Suprapubic skin (tissue), 4 donors: ENCODE results near the gene SMAP1. TPM values are rescaled to one million over a fixed set of nuclear protein-coding genes. Genes with fewer than 3 reads are reported as not detected.

Source experiments
- DNase-seq, 2 donors: peaks; one replicate each; pipeline ENCODE4 v3.0.0-alpha.2; 2019; ENCODE audit warnings: low spot score in 2 of 2
- H3K27ac ChIP-seq: fragments of 200-600 bp; sonication (generic); one replicate; pipeline ENCODE4 v1.5.1; 2019
- H3K27me3 ChIP-seq: fragments of 200-600 bp; sonication (generic); one replicate; pipeline ENCODE4 v1.5.1; 2019
- H3K36me3 ChIP-seq: fragments of 200-600 bp; sonication (generic); one replicate; pipeline ENCODE4 v1.5.1; 2019
- H3K4me1 ChIP-seq: fragments of 200-600 bp; sonication (generic); one replicate; pipeline ENCODE4 v1.5.1; 2019
- H3K4me3 ChIP-seq: fragments of 200-600 bp; sonication (generic); one replicate; pipeline ENCODE4 v1.5.1; 2019; ENCODE audit warnings: mild to moderate bottlenecking
- H3K9me3 ChIP-seq: fragments of 200-600 bp; sonication (generic); one replicate; pipeline ENCODE4 v1.5.1; 2019
- EP300 ChIP-seq: sonication (generic); formaldehyde crosslinking; IDR thresholded peaks from one replicate; pipeline ENCODE4 v1.6.1; 2017; ENCODE audit warnings: antibody characterized with exemption
- POLR2A ChIP-seq, 2 donors: fragments of 450-650 bp; IDR thresholded peaks; one replicate each; pipeline ENCODE4 v1.6.1; 2017; ENCODE audit warnings: antibody characterized with exemption in 2 of 2, mild to moderate bottlenecking in 2 of 2, moderate library complexity in 2 of 2
- POLR2AphosphoS5 ChIP-seq, 3 donors: sonication (generic); formaldehyde crosslinking; IDR thresholded peaks; one replicate each; pipeline ENCODE4 v1.6.1; 2017; ENCODE audit warnings: antibody characterized with exemption in 3 of 3
- WGBS: methylation state at CpG from one replicate; pipeline ENCODE4 v1.1.5; 2018; 5-methylcytosine and 5-hydroxymethylcytosine counted together
- total RNA-seq, 4 donors: library from RNA; depleted of rRNA; stranded (reverse); fragments of >200 nt; gene quantifications; one replicate each; pipeline ENCODE4 v1.1.0, GENCODE V29; 2016
- TF ChIP-seq, protein P1 (sequence below), 2 donors: fragments of 200-600 bp in 1 of 2; fragments of 450-650 bp in 1 of 2; sonication (generic) in 1 of 2; IDR thresholded peaks; one replicate each; pipeline ENCODE4 v1.5.1; 2016 to 2019; ENCODE audit warnings: antibody characterized with exemption in 2 of 2, mild to moderate bottlenecking in 1 of 2, moderate library complexity in 1 of 2

Gene SMAP1
- total RNA-seq, 4 donors from 2014 or later, result 28.8 to 39.1 (median 30.8) TPM

DNA sequence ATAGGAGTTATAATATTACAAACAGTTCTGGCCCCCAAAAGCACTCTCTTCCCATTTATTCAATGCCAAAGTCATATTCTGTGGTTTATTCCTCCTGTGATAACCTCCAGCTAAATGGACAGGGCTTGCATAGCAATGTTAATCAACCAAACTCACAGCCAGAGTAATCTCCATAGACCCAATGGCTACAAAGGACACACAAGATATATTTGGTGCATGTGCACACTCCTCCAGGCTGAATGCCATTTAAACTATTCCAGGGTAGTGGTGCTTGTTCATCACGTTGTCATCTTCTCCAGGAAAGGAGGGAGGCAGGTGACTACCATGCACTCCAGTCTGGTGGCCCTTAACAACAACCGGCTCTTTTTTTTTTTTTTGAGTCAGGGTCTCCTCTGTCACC, 232.4 kb downstream of the SMAP1 start:
- Histone ChIP-seq H3K27ac (no peak overlapping the region), H3K9me3 (no peaks in the 10 kb centered on the region), H3K36me3 (no peaks in the 10 kb centered on the region), H3K4me1 (no peaks in the 10 kb centered on the region), H3K27me3 (no peaks in the 10 kb centered on the region), H3K4me3 (no peak overlapping the region)
- WGBS, result 64% methylated on average over 2 of the region's 2 CpGs
- no peak for DNase-seq
- TF ChIP-seq, protein P1, sequence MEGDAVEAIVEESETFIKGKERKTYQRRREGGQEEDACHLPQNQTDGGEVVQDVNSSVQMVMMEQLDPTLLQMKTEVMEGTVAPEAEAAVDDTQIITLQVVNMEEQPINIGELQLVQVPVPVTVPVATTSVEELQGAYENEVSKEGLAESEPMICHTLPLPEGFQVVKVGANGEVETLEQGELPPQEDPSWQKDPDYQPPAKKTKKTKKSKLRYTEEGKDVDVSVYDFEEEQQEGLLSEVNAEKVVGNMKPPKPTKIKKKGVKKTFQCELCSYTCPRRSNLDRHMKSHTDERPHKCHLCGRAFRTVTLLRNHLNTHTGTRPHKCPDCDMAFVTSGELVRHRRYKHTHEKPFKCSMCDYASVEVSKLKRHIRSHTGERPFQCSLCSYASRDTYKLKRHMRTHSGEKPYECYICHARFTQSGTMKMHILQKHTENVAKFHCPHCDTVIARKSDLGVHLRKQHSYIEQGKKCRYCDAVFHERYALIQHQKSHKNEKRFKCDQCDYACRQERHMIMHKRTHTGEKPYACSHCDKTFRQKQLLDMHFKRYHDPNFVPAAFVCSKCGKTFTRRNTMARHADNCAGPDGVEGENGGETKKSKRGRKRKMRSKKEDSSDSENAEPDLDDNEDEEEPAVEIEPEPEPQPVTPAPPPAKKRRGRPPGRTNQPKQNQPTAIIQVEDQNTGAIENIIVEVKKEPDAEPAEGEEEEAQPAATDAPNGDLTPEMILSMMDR (IDR thresholded peaks at IDR 0.05), result no peak
- TF ChIP-seq EP300, result no peak
- TF ChIP-seq POLR2A (IDR thresholded peaks at IDR 0.05), result no peak
- TF ChIP-seq POLR2AphosphoS5 (IDR thresholded peaks at IDR 0.05), result no peak

DNA sequence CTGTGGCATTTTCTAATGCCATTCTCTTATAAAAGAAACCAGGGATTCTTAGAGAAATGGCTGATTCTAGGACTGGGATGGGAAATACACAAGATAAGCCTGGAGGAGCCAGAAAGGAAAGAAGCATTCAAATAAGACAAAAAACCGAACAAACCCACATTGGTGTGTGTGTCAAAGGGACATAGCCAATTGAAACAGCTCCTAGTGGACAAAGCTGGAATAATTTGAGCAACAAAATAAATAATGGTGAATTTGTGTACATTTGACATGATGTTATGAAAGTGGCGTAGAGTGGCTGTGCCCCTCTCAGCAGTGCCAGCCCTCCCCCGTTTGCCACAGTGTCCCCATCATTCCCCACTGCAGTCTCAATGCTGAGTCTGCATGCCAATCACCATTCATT, 233.6 kb downstream of the SMAP1 start:
- 80% methylated on average over 3 of the region's 3 CpGs for WGBS
- Histone ChIP-seq H3K27ac (no peak overlapping the region), H3K4me1 (no peaks in the 10 kb centered on the region), H3K36me3 (no peaks in the 10 kb centered on the region), H3K27me3 (no peaks in the 10 kb centered on the region), H3K4me3 (no peak overlapping the region), H3K9me3 (no peaks in the 10 kb centered on the region)
- TF ChIP-seq EP300, result no peak
- no peak for TF ChIP-seq POLR2AphosphoS5 (IDR thresholded peaks at IDR 0.05)
- TF ChIP-seq POLR2A (IDR thresholded peaks at IDR 0.05), result no peak
- no peak for DNase-seq

DNA sequence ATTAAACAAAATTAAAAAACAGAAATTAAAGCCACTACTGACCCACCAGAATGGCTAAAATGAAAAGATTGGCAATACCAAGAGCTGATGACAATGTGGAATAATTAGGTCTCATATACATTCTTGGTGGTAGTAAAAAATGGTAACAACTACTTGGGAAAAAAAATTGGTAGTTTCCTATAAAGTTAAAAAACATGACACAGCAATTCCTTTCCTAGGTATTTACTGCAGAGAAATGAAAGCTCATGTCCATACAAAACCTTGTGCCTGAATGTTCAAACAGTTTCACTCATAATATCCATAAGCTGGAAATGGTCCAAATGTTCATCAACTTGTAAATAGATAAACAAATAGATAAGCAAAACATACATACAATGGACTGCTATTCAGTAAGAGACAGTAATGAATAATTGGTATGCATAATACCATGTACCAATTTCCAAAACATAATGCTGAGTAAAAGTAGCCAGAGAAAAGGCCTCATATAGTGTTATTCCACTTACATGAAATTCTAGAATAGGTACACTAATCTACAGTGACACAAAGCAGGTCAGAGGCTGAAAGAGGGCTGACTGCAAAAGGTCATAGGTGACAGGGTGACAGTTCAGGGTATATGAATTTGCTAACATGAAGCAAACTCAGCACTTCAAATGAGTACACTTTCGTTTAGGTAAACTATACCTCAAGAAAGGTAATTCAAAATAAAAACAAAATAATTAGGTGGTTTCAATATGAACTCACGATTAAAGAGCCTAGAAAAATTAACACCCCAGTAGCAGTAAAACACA, 236.2 kb downstream of the SMAP1 start:
- Histone ChIP-seq H3K4me3 (no peak overlapping the region), H3K36me3 (no peaks in the 10 kb centered on the region), H3K9me3 (no peaks in the 10 kb centered on the region), H3K27ac (no peak overlapping the region), H3K4me1 (no peaks in the 10 kb centered on the region), H3K27me3 (no peaks in the 10 kb centered on the region)
- TF ChIP-seq POLR2AphosphoS5 (IDR thresholded peaks at IDR 0.05) (no peak), EP300 (no peak), POLR2A (IDR thresholded peaks at IDR 0.05) (no peak)
- TF ChIP-seq, protein P1 (IDR thresholded peaks at IDR 0.05), result no peak
- WGBS, result 62% methylated on average over 2 of the region's 2 CpGs
- no peak for DNase-seq

DNA sequence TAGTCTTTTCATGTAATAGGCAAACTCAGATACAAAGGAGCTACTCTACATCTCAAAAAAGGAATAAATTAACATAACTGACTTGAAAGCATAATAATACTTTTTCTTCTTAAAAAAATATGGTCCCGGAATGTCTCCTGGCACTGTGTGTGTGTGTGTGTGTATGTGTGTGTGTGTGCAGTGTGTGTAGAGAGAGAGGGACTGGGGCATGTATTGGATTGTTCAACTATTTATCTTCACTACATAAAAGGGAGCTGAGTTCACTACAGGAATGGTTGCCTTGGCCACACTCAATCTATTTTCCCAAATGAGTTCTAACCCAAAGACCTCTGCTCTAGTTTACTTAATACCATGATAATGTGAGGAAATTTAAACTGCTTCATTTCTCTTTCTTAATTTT, 238.1 kb downstream of the SMAP1 start:
- DNase-seq, result no peak
- H3K4me3 ChIP-seq, result no peak overlapping the region
- 64% methylated on average over 1 of the region's 1 CpG for WGBS
- H3K27ac ChIP-seq, result no peak overlapping the region
- H3K9me3 ChIP-seq, result no peaks in the 10 kb centered on the region
- TF ChIP-seq EP300, result no peak
- TF ChIP-seq, protein P1 (IDR thresholded peaks at IDR 0.05), result no peak
- TF ChIP-seq POLR2AphosphoS5 (IDR thresholded peaks at IDR 0.05), result no peak
- TF ChIP-seq POLR2A (IDR thresholded peaks at IDR 0.05), result no peak
- no peaks in the 10 kb centered on the region for H3K4me1 ChIP-seq
- no peaks in the 10 kb centered on the region for H3K27me3 ChIP-seq
- H3K36me3 ChIP-seq, result no peaks in the 10 kb centered on the region

Other genes with a start within 250 kb of the SMAP1 start
- gene SDHAF4, start 101.0 kb upstream of the SMAP1 start, total RNA-seq, result 10 to 100 TPM in 1 of 4 donors, 1 to 10 TPM in 3; 3.8 to 12.5 (median 6.6) TPM